Erythroblast (primary cell): Measurements from ENCODE around the gene CDC6.

Experiments
- GATA1 ChIP-seq: IDR thresholded peaks from 2 replicates; pipeline ENCODE4 v1.6.1; 2011; ENCODE audit warnings: low read depth, mild to moderate bottlenecking, control low read depth, low read length, moderate library complexity
- POLR2A ChIP-seq: IDR thresholded peaks from 2 replicates; pipeline ENCODE4 v1.6.1; 2011; ENCODE audit warnings: mild to moderate bottlenecking, low read length

- TF ChIP-seq POLR2A, result no peak
- no peak for TF ChIP-seq GATA1
Measured at GRCh38 chr17:40328386-40328766, 40.7 kb downstream of the CDC6 start.
